Stimulated activated CD4-positive, alpha-beta T cell treated with anti-CD3 and anti-CD28 coated beads, Interleukin-12 subunit alpha, Interleukin-12 subunit beta, amount 100 ng/mL, for 48 hours (primary cell): ENCODE results near the gene PTPRR.

Source experiments
- DNase-seq, 3 donors: peaks; one replicate each; pipeline ENCODE4 v3.0.0-alpha.2; 2020; ENCODE audit warnings: low read depth in 2 of 3, low spot score in 1 of 3

Gene PTPRR, protein sequence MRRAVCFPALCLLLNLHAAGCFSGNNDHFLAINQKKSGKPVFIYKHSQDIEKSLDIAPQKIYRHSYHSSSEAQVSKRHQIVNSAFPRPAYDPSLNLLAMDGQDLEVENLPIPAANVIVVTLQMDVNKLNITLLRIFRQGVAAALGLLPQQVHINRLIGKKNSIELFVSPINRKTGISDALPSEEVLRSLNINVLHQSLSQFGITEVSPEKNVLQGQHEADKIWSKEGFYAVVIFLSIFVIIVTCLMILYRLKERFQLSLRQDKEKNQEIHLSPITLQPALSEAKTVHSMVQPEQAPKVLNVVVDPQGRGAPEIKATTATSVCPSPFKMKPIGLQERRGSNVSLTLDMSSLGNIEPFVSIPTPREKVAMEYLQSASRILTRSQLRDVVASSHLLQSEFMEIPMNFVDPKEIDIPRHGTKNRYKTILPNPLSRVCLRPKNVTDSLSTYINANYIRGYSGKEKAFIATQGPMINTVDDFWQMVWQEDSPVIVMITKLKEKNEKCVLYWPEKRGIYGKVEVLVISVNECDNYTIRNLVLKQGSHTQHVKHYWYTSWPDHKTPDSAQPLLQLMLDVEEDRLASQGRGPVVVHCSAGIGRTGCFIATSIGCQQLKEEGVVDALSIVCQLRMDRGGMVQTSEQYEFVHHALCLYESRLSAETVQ

GRCh38 chr12:70920251-70920851, at the start of gene PTPRR:
PTPRR (minus strand) TSS chr12:70920738; CDS start chr12:70920390, 348 bp downstream.
- no peak for DNase-seq

DNA sequence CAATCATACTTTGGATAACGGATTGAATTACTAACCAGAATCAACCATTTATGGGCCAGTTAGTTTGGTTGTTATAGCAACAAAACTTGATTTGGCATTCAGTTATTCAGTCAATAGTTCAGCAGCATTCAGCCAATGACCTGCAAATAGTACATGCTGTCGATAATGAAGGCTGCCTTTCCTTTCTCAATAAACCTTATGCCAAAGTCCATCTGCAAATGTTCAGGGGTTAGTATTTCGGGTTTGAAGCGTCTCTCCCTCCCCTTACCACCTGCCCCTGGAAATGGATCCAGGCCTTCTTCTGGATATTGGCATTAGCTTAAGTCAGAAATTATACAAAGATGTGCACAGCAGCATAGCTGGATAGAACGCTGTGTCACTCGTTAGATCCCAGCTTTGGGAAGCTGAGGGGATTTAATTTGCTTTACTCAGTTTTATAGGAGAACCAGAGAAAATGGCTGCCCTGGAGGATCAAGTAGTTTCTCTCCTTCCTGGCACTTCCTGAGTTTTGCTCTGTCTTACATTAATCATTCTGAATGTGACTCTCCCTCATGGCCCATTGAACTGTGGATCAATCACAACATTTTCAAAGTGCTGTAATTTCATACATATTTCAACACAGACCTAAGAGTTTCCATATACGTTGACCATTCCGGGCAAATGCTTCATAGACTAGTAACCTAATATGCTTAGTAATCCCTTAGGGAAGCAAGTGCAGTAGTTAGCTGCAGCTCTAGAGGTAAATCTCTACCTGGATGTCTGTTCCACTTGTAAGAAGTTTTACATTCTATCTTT, 46.7 kb upstream of the PTPRR start:
- DNase-seq: no peak

DNA sequence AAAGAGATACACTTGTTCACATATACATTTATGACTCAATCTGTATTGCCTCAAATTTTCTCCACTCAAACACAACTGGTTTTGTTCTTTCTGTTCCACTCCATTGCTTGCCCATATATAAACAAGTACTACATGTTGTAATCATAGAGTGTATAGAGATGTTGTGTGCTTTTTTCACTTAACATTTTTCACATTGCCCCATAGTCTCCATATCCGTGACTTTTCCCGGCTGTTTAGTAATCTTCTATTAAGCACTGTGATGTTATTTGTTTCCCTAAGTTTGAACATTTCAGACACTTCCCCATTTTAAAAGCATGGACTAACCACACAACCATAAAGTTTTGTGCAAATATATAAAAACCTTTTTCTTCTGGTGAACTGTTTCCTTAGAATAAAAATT, 45.5 kb upstream of the PTPRR start:
- no peak for DNase-seq

DNA sequence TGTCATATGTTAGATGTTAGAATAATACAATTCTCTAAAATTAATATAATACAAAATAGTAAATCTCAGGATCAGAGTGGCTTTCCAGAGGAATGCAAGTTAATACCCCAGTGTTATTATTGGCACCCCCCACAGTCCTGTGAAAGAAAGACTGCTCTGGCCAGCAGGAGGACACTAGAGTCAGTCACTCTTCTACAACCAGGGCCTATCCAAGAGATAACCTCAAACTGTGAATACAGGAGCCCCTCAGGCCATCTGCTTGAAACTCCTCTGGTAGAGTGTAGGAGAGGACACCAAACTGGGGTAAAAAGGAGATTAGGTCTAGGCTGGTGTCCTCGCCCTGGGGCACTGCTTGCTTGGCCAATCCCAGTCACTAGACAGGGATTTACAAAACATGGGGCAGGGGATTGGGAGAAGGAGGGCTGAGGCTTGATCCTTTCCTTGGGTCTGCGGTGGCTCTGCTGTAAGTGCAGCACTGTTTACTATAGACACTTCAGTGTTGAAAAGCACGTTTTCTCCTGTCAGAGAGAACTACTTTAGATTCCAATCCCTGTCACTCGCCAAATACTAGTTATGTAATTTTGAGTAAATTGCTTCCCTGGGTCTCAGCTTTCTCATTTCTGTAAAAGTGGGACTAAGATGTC, 44.5 kb upstream of the PTPRR start:
- DNase-seq: no peak

DNA sequence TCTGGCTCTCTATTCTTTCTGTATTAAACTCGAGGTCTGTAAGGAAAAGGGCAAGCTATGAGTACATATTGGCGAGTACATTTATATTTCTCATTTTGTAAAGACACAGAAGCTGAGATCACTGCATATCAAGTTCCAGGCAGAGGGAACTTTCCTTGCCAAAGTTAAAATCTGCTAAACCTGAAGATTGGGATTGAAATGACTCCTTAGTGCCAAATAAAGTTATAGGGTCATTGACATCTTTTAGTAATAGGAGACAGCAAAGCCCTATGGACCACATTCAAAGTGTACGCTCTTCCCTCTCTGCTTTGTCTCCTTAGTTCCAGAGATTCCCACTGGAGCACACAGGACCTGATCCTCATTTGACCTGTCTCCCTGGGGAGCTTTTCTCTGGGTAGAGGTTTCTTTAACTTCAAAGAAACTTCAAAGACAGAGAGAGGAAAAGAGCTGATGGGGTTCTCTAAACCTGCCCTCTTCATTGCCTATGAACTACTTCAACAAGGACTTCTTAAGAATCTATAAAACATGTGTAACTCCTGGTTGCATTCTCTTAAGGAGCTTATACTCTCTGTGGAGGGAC, 42.6 kb upstream of the PTPRR start:
- no peak for DNase-seq

DNA sequence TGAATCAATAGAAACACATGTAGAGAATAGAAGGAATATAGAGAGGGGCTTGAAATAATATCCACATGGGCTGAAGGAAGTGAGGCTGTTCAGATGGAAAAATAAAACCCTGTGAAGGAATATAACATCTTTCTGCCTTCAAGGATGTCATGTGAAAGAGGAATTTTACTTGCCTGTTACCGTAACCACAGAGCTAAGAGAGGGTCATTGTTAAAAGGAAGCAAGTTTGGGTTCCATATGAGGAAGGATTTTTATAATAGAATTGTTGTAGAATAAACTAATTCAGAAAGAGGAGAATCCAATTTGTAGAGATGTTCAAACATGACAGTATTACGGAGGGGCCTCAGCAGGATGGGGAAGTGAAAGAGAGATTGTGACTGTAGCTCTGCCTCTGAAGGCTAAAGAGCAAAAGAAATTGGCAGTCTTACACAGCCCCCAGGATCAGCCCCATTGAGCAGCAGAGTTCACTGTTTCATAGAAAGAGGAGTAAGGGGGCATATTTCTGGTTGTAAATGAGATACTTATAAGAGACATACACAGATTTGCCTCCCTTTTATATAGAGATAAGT, 41.8 kb upstream of the PTPRR start:
- no peak for DNase-seq

DNA sequence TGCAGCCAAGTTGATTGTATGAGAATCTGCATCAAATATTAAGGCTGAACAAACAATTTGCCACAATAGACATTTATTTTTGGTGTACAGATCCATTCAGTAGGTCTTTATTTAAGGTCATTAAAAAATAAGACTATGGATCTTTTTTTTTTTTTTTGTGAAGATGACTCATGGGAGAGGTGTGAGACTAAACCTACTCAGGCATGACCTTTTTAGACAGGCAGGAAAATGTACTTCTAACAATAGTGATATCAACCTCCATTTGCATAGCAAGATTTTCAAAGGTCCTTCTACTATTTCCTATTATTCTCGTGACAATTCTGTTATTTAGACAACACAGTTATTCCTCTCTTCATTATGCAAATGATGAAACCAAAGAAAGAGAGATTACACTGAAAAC, 39.9 kb upstream of the PTPRR start:
- DNase-seq: no peak

DNA sequence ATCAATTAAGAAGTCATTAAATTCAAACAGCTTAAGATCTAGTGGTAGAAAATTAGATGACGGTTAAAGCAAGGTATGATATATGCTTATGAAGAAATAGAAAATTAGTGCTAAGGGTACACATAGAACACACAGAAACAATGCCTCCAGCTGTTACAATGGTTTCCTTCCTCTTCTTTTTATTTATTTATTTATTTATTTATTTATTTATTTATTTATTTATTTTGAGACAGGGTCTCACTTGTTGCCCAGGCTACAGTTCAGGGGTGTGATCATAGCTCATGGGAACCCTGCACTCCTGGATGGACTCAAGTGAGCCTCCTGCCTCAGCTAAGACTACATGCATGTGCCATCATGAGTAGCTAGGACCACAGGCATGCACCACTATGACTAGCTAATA, 34.9 kb upstream of the PTPRR start:
- no peak for DNase-seq

GRCh38 chr12:70950451-70950850, 29.9 kb upstream of the PTPRR start:
- DNase-seq: no peak

DNA sequence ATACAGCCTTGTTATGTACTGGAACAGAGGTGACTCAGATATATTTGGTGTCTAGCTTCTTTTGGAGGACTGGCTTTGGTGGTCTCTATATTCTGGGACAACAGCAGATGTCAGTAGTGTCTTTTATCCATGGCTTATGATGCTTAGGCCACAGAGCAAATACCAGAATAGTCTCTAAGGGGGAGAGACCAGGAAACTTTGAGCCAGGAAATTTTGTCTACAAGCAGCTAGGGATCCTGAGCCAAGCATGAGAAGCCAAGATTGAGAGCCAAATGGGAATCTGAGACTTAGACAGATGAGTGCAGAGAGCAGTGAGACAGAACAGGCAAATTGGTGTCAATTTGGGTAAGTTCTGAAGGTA, 28.4 kb upstream of the PTPRR start:
- no peak for DNase-seq

DNA sequence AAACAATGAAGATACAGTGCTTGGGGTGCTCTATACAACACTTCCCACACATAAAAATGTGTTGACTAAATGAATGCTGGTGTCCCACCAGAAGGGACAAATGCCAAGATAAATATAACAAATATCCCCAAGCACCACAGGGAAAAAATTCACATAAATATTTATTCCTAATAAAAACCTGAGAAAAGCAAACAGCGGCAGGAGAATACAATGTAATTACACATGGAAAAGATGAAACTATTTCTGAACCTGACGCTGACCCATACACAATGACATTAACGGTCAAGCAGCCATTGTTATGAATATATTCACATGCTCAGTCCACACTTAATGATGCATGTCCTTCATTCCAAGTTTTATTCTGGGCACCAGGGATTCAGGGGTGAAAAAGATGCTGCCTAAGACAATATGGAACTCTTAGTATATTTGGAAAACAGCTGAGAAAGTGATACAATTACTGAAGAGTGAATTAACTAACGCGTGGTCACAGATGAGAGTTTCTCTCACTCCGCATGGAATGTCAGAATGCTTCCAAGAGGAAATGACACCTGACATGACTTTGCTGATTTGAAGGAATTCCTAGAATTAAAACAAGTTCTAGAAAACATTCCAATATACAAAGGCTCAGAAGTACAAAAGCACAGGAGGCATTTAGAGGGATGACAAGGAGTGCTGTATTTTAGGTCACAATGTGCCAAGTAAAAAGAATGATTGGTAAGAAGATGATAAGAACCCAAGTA, 27.9 kb upstream of the PTPRR start:
- DNase-seq: no peak

DNA sequence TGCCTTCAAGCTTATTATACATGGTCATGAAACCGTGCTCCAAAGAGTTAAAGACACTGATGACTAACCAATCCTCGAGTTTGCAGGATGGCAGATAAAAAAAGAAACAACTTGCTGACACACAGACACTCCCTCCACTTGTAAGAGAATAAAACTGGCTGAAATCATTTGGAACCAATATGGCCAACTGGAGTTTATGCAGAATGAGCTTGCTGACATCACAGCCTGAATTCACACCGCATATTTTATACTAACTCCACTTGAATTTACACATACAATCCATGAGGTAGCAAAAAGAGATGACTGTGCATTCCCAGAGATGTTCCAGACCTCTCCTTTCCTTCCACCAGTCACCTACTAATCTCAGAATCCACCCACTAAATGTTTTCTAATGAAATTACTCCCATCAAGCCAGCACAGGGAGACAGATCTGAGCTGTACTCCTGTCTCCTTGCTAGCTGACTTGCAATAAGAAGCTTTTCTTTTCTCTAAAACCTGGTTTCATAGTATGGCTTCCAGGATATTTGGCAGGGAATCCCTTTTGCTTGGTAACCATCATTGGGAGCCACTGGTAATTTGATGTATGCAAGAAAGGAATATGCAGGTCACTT, 15.8 kb upstream of the PTPRR start:
- DNase-seq: no peak

GRCh38 chr12:70933133-70933532, 12.6 kb upstream of the PTPRR start:
- no peak for DNase-seq

GRCh38 chr12:70929029-70929428, 8.5 kb upstream of the PTPRR start:
- DNase-seq: no peak

DNA sequence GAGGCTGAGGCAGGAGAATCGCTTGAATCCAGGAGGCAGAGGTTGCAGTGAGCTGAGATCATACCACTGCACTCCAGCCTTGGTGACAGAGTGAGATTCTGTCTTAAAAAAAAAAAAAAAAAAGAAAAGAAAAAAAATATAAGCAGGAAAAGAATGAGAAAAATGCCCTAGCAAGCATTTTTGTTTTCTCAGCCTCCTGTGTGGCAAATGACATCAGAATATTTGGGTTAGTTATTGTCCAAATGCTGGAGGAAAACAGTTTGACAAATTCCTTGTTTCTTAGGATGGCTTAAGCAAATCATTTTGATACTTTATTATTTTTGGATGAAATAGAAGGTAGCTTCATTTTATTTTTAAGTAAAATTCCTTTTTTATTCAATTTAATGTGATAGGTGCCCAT, 7.5 kb upstream of the PTPRR start:
- DNase-seq: no peak

- no peak for DNase-seq
These were observed 6.8 kb upstream of the PTPRR start for GRCh38 chr12:70927356-70927755.

GRCh38 chr12:70925539-70925938, 5.0 kb upstream of the PTPRR start:
- DNase-seq: no peak

DNA sequence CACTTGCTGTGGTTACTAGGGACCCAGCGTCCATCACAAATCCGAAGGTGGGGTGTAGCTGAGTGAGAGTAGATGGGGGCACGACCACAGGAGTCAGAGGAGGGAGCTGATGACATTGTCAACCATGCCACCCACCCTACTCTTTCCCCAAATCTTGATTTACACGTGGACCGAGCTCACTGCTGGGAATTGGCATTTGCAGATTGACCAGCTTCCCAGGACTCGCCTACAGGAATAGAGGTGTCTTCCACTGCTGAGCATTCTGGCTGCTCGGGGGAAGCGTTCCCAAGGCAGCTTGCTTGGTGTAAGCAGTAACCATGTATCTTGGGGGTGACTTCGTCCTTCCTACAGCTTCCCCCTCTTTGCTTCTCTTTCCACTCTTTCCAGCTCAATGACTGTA, 353 bp upstream of the PTPRR start:
- DNase-seq: no peak

DNA sequence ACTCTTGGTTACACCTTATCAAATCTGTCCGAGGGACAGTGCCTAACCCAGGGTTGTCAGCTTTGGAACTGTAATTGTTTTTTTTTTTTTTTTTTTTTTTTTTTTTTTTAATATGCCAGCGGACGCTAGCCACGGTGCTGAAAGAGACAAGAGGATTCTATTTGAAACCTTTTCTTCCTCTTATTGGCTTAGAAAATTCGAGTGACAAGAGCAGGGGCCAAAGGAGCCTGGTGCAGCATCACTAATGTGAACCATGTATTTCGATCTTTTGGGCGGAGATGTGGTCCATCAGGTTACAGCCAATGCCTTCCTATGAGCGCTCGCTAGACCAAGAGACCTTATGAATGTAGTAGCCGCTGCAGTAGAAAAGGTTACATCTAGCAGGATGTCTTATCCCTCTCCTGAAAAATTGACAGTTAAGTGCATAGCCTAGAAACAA, 922 bp downstream of the PTPRR start:
- DNase-seq: no peak
